ENCODE data around the gene RBPJ. TPM values are rescaled to one million over a fixed set of nuclear protein-coding genes. Genes with fewer than 3 reads are reported as not detected.
"Not testable (repeated sequence)": the region's sequence is repeated elsewhere in the genome, so short reads cannot be mapped to it uniquely, and the experiment has no call there.

The RBPJ gene
- total and polyA plus RNA-seq, 2 donors, result 39.5 to 185 TPM

- 64% methylated on average over 3 of the region's 7 CpGs for WGBS
- no peak for DNase-seq (ENCODE audit: extremely low spot score)
- Histone ChIP-seq H3K36me3 (ENCODE audit: insufficient read depth) (no peaks in the 10 kb centered on the region), H3K27ac (ENCODE audit: low read depth) (no peak overlapping the region), H3K4me1 (ENCODE audit: insufficient read depth) (no peaks in the 10 kb centered on the region), H3K4me3 (ENCODE audit: low read depth, low read length) (no peak overlapping the region)
Measured at GRCh38 chr4:26384380-26385057, 63.7 kb downstream of the RBPJ start.

GRCh38 chr4:26385690-26386089 lies 64.9 kb downstream of the RBPJ start:
- Histone ChIP-seq H3K36me3 (ENCODE audit: insufficient read depth) (no peaks in the 10 kb centered on the region), H3K4me1 (ENCODE audit: insufficient read depth) (no peaks in the 10 kb centered on the region), H3K4me3 (ENCODE audit: low read depth, low read length) (no peak overlapping the region), H3K27ac (ENCODE audit: low read depth) (no peak overlapping the region)
- no peak for DNase-seq (ENCODE audit: extremely low spot score)
- 87% methylated on average over 3 of the region's 3 CpGs for WGBS

GRCh38 chr4:26386386-26386785 lies 65.6 kb downstream of the RBPJ start:
- DNase-seq (ENCODE audit: extremely low spot score), result no peak
- H3K4me1 ChIP-seq (ENCODE audit: insufficient read depth), result no peaks in the 10 kb centered on the region
- WGBS, result 91% methylated on average over 2 of the region's 2 CpGs
- H3K36me3 ChIP-seq (ENCODE audit: insufficient read depth), result no peaks in the 10 kb centered on the region
- no peak overlapping the region for H3K27ac ChIP-seq (ENCODE audit: low read depth)
- H3K4me3 ChIP-seq (ENCODE audit: low read depth, low read length), result no peak overlapping the region

- H3K36me3 ChIP-seq (ENCODE audit: insufficient read depth), result no peaks in the 10 kb centered on the region
Measured at GRCh38 chr4:26388671-26389070, 67.9 kb downstream of the RBPJ start.

GRCh38 chr4:26397086-26397485 lies 76.3 kb downstream of the RBPJ start:
- no peak for DNase-seq (ENCODE audit: extremely low spot score)
- H3K36me3 ChIP-seq (ENCODE audit: insufficient read depth), result no peaks in the 10 kb centered on the region
- no peak overlapping the region for H3K27ac ChIP-seq (ENCODE audit: low read depth)
- WGBS, result 55% methylated on average over 5 of the region's 5 CpGs
- H3K4me1 ChIP-seq (ENCODE audit: insufficient read depth), result no peaks in the 10 kb centered on the region
- H3K4me3 ChIP-seq (ENCODE audit: low read depth, low read length), result no peak overlapping the region

More at GRCh38 chr4:26388671-26389070, 67.9 kb downstream of the RBPJ start:
- Histone ChIP-seq H3K4me1 (ENCODE audit: insufficient read depth) (no peaks in the 10 kb centered on the region), H3K4me3 (ENCODE audit: low read depth, low read length) (no peak overlapping the region), H3K27ac (ENCODE audit: low read depth) (no peak overlapping the region)
- DNase-seq (ENCODE audit: extremely low spot score), result no peak
- 98% methylated on average over 5 of the region's 5 CpGs for whole genome bisulfite sequencing

GRCh38 chr4:26400132-26400531 lies 79.3 kb downstream of the RBPJ start:
- Histone ChIP-seq H3K27ac (ENCODE audit: low read depth) (no peak overlapping the region), H3K36me3 (ENCODE audit: insufficient read depth) (no peaks in the 10 kb centered on the region), H3K4me3 (ENCODE audit: low read depth, low read length) (no peak overlapping the region), H3K4me1 (ENCODE audit: insufficient read depth) (no peaks in the 10 kb centered on the region)
- WGBS, result 97% methylated on average over 1 of the region's 1 CpG
- no peak for DNase-seq (ENCODE audit: extremely low spot score)

- DNase-seq (ENCODE audit: extremely low spot score); H3K36me3 ChIP-seq (ENCODE audit: insufficient read depth); H3K4me3 ChIP-seq (ENCODE audit: low read depth, low read length); H3K4me1 ChIP-seq (ENCODE audit: insufficient read depth); H3K27ac ChIP-seq (ENCODE audit: low read depth): not testable (repeated sequence)
- 98% methylated on average over 3 of the region's 3 CpGs for WGBS
Measured at GRCh38 chr4:26402017-26402416, 81.2 kb downstream of the RBPJ start.

GRCh38 chr4:26402458-26402857 lies 81.6 kb downstream of the RBPJ start:
- WGBS, result 81% methylated on average over 3 of the region's 3 CpGs
- Histone ChIP-seq H3K36me3 (ENCODE audit: insufficient read depth) (no peaks in the 10 kb centered on the region), H3K4me1 (ENCODE audit: insufficient read depth) (no peaks in the 10 kb centered on the region), H3K27ac (ENCODE audit: low read depth) (no peak overlapping the region), H3K4me3 (ENCODE audit: low read depth, low read length) (no peak overlapping the region)
- DNase-seq (ENCODE audit: extremely low spot score), result no peak

GRCh38 chr4:26404743-26405206 lies 84.0 kb downstream of the RBPJ start:
- WGBS, result 90% methylated on average over 3 of the region's 3 CpGs
- Histone ChIP-seq H3K27ac (ENCODE audit: low read depth) (no peak overlapping the region), H3K4me1 (ENCODE audit: insufficient read depth) (no peaks in the 10 kb centered on the region), H3K4me3 (ENCODE audit: low read depth, low read length) (no peak overlapping the region), H3K36me3 (ENCODE audit: insufficient read depth) (no peaks in the 10 kb centered on the region)
- DNase-seq (ENCODE audit: extremely low spot score), result no peak

- H3K36me3 ChIP-seq (ENCODE audit: insufficient read depth), result no peaks in the 10 kb centered on the region
- no peak for DNase-seq (ENCODE audit: extremely low spot score)
- 91% methylated on average over 4 of the region's 4 CpGs for WGBS
Measured at GRCh38 chr4:26406346-26406975, 85.6 kb downstream of the RBPJ start.

GRCh38 chr4:26407476-26407875 lies 86.7 kb downstream of the RBPJ start:
- H3K27ac ChIP-seq (ENCODE audit: low read depth), result no peak overlapping the region
- DNase-seq (ENCODE audit: extremely low spot score), result no peak
- no peaks in the 10 kb centered on the region for H3K36me3 ChIP-seq (ENCODE audit: insufficient read depth)
- no peaks in the 10 kb centered on the region for H3K4me1 ChIP-seq (ENCODE audit: insufficient read depth)
- 99% methylated on average over 1 of the region's 1 CpG for WGBS
- H3K4me3 ChIP-seq (ENCODE audit: low read depth, low read length), result no peak overlapping the region

More at GRCh38 chr4:26406346-26406975, 85.6 kb downstream of the RBPJ start:
- Histone ChIP-seq H3K4me1 (ENCODE audit: insufficient read depth) (no peaks in the 10 kb centered on the region), H3K4me3 (ENCODE audit: low read depth, low read length) (no peak overlapping the region), H3K27ac (ENCODE audit: low read depth) (no peak overlapping the region)

GRCh38 chr4:26410385-26411293 lies 89.8 kb downstream of the RBPJ start:
- Histone ChIP-seq H3K27ac (ENCODE audit: low read depth) (no peak overlapping the region), H3K4me3 (ENCODE audit: low read depth, low read length) (no peak overlapping the region), H3K36me3 (ENCODE audit: insufficient read depth) (peaks cover 4% of the 10 kb centered on the region), H3K4me1 (ENCODE audit: insufficient read depth) (no peaks in the 10 kb centered on the region)
- no peak for DNase-seq (ENCODE audit: extremely low spot score)
- 5% methylated on average over 2 of the region's 2 CpGs for WGBS

GRCh38 chr4:26412381-26413372 lies 91.9 kb downstream of the RBPJ start:
- Histone ChIP-seq H3K4me1 (ENCODE audit: insufficient read depth) (no peaks in the 10 kb centered on the region), H3K36me3 (ENCODE audit: insufficient read depth) (peaks cover 4% of the 10 kb centered on the region), H3K27ac (ENCODE audit: low read depth) (no peak overlapping the region), H3K4me3 (ENCODE audit: low read depth, low read length) (no peak overlapping the region)
- WGBS, result 52% methylated on average over 7 of the region's 7 CpGs
- no peak for DNase-seq (ENCODE audit: extremely low spot score)

Measured in urinary bladder (tissue), 4 donors.